K562 (cell line): ENCODE data around the gene GNAS-AS1. TPM values are rescaled to one million over a fixed set of nuclear protein-coding genes. Genes with fewer than 3 reads are reported as not detected.

ENCODE experiments used
- ATAC-seq: fragments of 200-7000 bp; cut with Tn5 transposase; 3 replicates; pipeline ENCODE4 v1.9.1; 2020; ENCODE audit warnings: moderate library complexity
- BruUV-seq: library from RNA; stranded (reverse); fragments of 400-500 nt; replicated peaks from 2 replicates; lab custom pipeline; 2021; lab: Mats Ljungman, UMichigan
- CTCF ChIA-PET: fragments of 300-600 bp; formaldehyde crosslinking; extraction: SDS; loops from one replicate; lab custom pipeline; 2021; ENCODE audit warnings: low intra/inter-chr PET ratio; lab: Yijun Ruan, JAX
- POLR2A ChIA-PET: fragments of 300-600, 350-650 bp; sonication (Branson Sonifier 250); formaldehyde crosslinking; extraction: SDS; loops from one replicate; lab custom pipeline; 2021; ENCODE audit warnings: antibody characterized with exemption, inconsistent platforms; lab: Yijun Ruan, JAX
- DNase-seq, 4 experiments: peaks; one replicate each; pipeline versions ENCODE4 v3.0.0 to v3.0.0-alpha.2; 2011 to 2018; ENCODE audit warnings: low spot score in 3 of 4, mixed read lengths in 3 of 4; ENCODE audit errors: extremely low read depth in 1 of 4
- FAIRE-seq: peaks from 2 replicates; lab custom pipeline; 2011; peaks lifted over from hg19 to GRCh38; lab: Jason Lieb, UNC
- H2AFZ ChIP-seq: 2 replicates; pipeline ENCODE4 v1.6.0; 2011; ENCODE audit warnings: low read depth, low read length, control low read depth, inconsistent platforms
- H3K27ac ChIP-seq: fragments of 200-600 bp; 3 replicates; pipeline ENCODE4 v1.8.0; 2011; ENCODE audit warnings: low read depth, mild to moderate bottlenecking, control low read depth, inconsistent platforms, low read length, moderate library complexity, mixed read lengths; ENCODE audit errors: extremely low read depth
- H3K27me3 ChIP-seq, 2 experiments: fragments of 300-600 bp in 1 of 2; 2 replicates in 1 of 2; 3 replicates in 1 of 2; pipeline versions ENCODE4 v1.6.0 to v1.8.0; 2011; ENCODE audit warnings: inconsistent platforms in 2 of 2, low read length in 2 of 2, mild to moderate bottlenecking in 1 of 2, mixed read lengths in 1 of 2, moderate library complexity in 1 of 2; ENCODE audit not compliant: control insufficient read depth in 2 of 2, insufficient read depth in 2 of 2
- H3K36me3 ChIP-seq: fragments of 300-600 bp; 3 replicates; pipeline ENCODE4 v1.8.0; 2011; ENCODE audit warnings: mild to moderate bottlenecking, low read length, inconsistent platforms; ENCODE audit not compliant: control insufficient read depth, insufficient read depth
- H3K4me1 ChIP-seq, 2 experiments: fragments of 200-600 bp in 1 of 2; replicated peaks in 1 of 2; 2 replicates in 1 of 2; 3 replicates in 1 of 2; pipeline versions ENCODE4 v1.5.1 to v1.8.0; 2011; ENCODE audit warnings: inconsistent platforms in 2 of 2, low read length in 2 of 2, mild to moderate bottlenecking in 1 of 2, mixed read lengths in 1 of 2, moderate library complexity in 1 of 2; ENCODE audit not compliant: control insufficient read depth in 2 of 2, insufficient read depth in 2 of 2
- H3K4me2 ChIP-seq: 2 replicates; pipeline ENCODE4 v1.6.1; 2011; ENCODE audit warnings: low read length, control low read depth, inconsistent platforms, mixed read lengths; ENCODE audit not compliant: insufficient read depth
- H3K4me3 ChIP-seq: fragments of 200-600 bp; sonication (generic), shearing (Covaris generic); 2 replicates; pipeline ENCODE4 v1.5.1; 2016; ENCODE audit warnings: control low read depth, inconsistent platforms
- H3K79me2 ChIP-seq: fragments of 200-600 bp; 3 replicates; pipeline ENCODE4 v1.8.0; 2011; ENCODE audit warnings: low read length, inconsistent platforms; ENCODE audit not compliant: control insufficient read depth, insufficient read depth
- H3K9ac ChIP-seq, 2 experiments: 2 replicates each; pipeline versions ENCODE4 v1.6.0 to v1.6.1; 2011; ENCODE audit warnings: low read depth in 2 of 2, low read length in 2 of 2, control low read depth in 1 of 2, inconsistent platforms in 1 of 2, mild to moderate bottlenecking in 1 of 2, mixed read lengths in 1 of 2; ENCODE audit not compliant: insufficient read depth in 1 of 2
- H3K9me1 ChIP-seq: one replicate; pipeline ENCODE4 v1.6.0; 2011; ENCODE audit warnings: inconsistent platforms, mild to moderate bottlenecking, low read length, moderate library complexity; ENCODE audit not compliant: control insufficient read depth, insufficient read depth
- H3K9me3 ChIP-seq: replicated peaks from 2 replicates; pipeline ENCODE4 v1.5.1; 2011; ENCODE audit warnings: low read depth, low read length, inconsistent platforms; ENCODE audit not compliant: control insufficient read depth, insufficient read depth
- H4K20me1 ChIP-seq: replicated peaks from 2 replicates; pipeline ENCODE4 v1.6.1; 2011; ENCODE audit warnings: low read length, inconsistent platforms, mixed read lengths; ENCODE audit not compliant: control insufficient read depth, insufficient read depth
- CC2D1A ChIP-seq: fragments of 450-650 bp; IDR thresholded peaks from 2 replicates; pipeline ENCODE4 v1.6.1; 2017; ENCODE audit warnings: mild to moderate bottlenecking
- CEBPB ChIP-seq: fragments of 450-650 bp; IDR thresholded peaks from 2 replicates; pipeline ENCODE4 v1.6.1; 2016; ENCODE audit warnings: missing genetic modification characterization, missing compliant biosample characterization
- NELFE ChIP-seq: IDR thresholded peaks from 2 replicates; pipeline ENCODE4 v1.6.1; 2011; ENCODE audit warnings: mild to moderate bottlenecking; ENCODE audit not compliant: insufficient read depth, insufficient read length
- ZNF24 ChIP-seq: fragments of 450-650 bp; IDR thresholded peaks from 2 replicates; pipeline ENCODE4 v1.6.1; 2016
- WGBS: fragments of 100-300 bp; shearing (Covaris generic); methylation state at CpG from one replicate; pipeline ENCODE4 v1.1.6; 2016; ENCODE audit warnings: low coverage, mixed read lengths; ENCODE audit not compliant: insufficient coverage; ENCODE audit errors: missing lambda C conversion rate; 5-methylcytosine and 5-hydroxymethylcytosine counted together
- in situ Hi-C: fragments of 300-500 bp; cut with MboI; formaldehyde crosslinking; loops from 4 replicates; pipeline ENCODE4 v1.15.0; 2018; ENCODE audit warnings: inconsistent platforms, mixed read lengths
- intact Hi-C: fragments of 100-400 bp; cut with micrococcal nuclease; formaldehyde crosslinking; loops from 2 replicates; pipeline ENCODE4 v1.14.2; 2022
- polyA plus RNA-seq, 8 experiments: library from polyadenylated mRNA; depleted of rRNA in 4 of 8; stranded (reverse) in 5 of 8; unstranded in 3 of 8; fragments of >200 nt; fragmentation: Nextera tagmentation in 2 of 8; fragmentation: Illumina TruSeq in 1 of 8; extraction: Ambion mirVana in 2 of 8; extraction: Trizol in 1 of 8; gene quantifications; 2 replicates each; pipeline versions ENCODE4 v1.2.1 to v1.2.3, GENCODE V29; 2011 to 2014; ENCODE audit warnings: inconsistent platforms in 1 of 8, missing spikeins in 1 of 8
- total RNA-seq, 7 experiments: library from RNA; depleted of rRNA in 6 of 7; stranded (reverse); fragments of >200 nt in 6 of 7; fragmentation: Illumina TruSeq in 2 of 7; extraction: Trizol in 2 of 7; gene quantifications; 2 replicates each; pipeline versions ENCODE4 v1.2.1 to v1.2.3, GENCODE V29; 2011 to 2021; ENCODE audit warnings: low replicate concordance in 1 of 7
- TF ChIP-seq, protein P1 (sequence below): fragments of 250-450 bp; sonication (Bioruptor Pico); IDR thresholded peaks from 2 replicates; pipeline ENCODE4 v1.5.0; 2021; ENCODE audit warnings: mild to moderate bottlenecking, moderate library complexity

The GNAS-AS1 gene
- total and polyA plus RNA-seq, 9 of the 15 experiments (the other 6 are each of a cell fraction or from before 2014, with no cell fraction given): 0.04 to 2.5 (median 0.25) TPM

DNA sequence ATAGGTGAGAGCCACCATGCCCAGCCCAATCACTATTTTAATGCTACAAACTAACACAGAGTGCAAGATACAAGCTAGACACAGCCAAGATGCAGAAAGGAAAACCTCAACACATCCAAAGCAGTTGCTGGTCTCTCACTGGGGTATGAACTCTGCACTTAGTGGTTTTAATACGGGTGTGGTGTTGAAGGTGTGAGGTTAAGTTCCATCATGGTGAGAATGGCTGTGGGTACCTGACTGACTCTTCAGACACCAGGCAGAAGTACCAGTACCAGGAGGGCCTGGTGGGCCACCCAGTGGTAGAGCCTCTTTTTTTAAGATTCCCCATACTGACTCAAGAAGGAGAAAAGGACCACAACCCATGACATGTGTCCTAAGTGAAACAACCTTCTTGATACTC is 13.0 kb downstream of the GNAS-AS1 start:
- CTCF ChIA-PET: interaction anchor here (2.2 kb wide), 1 partner anchor 356 kb away, joined by 8 read pairs; no protein-coding TSS in a partner anchor
- Histone ChIP-seq H2AFZ (no peak overlapping the region), H4K20me1 (peaks cover 4% of the 10 kb centered on the region; the same call in 1 of the 2 replicates), H3K9me3 (no peaks in the 10 kb centered on the region), H3K9me1 (no peaks in the 10 kb centered on the region), H3K4me3 (no peak overlapping the region), H3K27ac (no peak overlapping the region), H3K4me2 (no peak overlapping the region), H3K79me2 (no peaks in the 10 kb centered on the region), H3K36me3 (no peaks in the 10 kb centered on the region), H3K27me3 (peaks cover 19 to 58% of the 10 kb centered on the region in 2 experiments; a peak in 4 of 5 replicates), H3K4me1 (peaks cover 0 to 12% of the 10 kb centered on the region in 2 experiments; a peak in 1 of 5 replicates), H3K9ac (no peak overlapping the region)
- in situ Hi-C loops (no loop called here), intact Hi-C loops (loop anchor here (2.0 to 10.0 kb wide), 3 partner anchors 185 to 603 kb away; partner anchors contain the start of gene STX16)
- TF ChIP-seq NELFE (no peak), ZNF24 (no peak), CEBPB (tag) (no peak), CC2D1A (no peak)
- TF ChIP-seq, protein P1, sequence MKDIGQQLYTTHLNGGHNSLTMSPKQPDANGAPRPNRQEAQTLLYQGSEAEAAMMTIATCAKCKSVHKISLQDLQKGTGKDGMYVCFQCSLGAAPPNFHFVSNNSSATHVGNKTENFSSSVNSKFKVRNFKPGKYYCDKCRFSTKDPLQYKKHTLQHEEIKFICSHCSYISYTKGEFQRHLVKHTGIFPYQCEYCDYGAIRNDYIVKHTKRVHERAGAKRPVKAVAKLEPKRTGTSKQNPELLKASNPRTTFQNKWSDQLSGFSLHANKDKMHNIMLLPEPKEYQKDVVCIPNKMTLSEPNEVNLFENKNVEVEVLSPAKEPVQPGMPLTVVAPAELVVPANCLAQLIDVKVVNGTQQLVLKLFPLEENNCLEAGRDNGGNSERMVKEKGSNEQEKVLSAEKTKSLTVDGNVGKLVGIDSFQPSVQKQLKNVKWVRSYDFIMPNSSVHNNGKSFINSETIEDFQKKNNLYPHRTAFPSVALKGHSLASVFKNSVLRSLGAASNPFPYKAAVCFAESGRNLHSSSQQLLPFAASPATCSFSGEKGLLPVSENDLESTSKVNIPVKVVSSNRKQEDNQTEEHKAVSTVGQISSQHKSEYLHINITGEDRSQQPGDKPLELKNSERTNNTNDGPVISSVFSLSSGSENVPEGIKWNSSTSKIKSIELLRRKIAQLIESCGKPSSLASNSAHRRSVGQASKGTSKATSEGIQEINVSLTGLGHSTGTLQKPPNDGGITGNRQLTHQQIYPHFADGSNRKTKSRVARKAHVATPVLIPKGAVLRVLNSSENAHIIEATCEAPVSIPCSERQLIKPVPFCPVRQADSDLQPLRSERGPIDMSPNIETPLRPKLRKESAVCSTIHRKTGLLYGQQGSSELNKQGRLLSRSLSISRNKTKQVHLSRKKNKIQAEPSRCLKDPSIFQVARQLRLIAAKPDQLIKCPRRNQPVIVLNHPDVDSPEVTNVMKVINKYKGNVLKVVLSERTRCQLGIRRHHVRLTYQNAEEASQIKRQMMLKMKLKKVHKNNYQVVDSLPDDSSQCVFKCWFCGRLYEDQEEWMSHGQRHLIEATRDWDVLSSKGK (CRISPR knock-in tag): no peak
- POLR2A ChIA-PET: interaction anchor here (1.2 kb wide), 1 partner anchor 8 kb away, joined by 3 read pairs; no protein-coding TSS in a partner anchor
- no peak for ATAC-seq
- no peak for FAIRE-seq
- 19% methylated on average over 1 of the region's 1 CpG for WGBS
- no peak for DNase-seq
- no TSS peak for BruUV-seq
